GM12878 (cell line): Measurements from ENCODE around the gene XRCC4. TPM values are rescaled to one million over a fixed set of nuclear protein-coding genes. Genes with fewer than 3 reads are reported as not detected.

Experiments used
- ATAC-seq: fragments of 200-7000 bp; cut with Tn5 transposase; 3 replicates; pipeline ENCODE4 v1.9.1; 2020; ENCODE audit warnings: mild to moderate bottlenecking, moderate library complexity
- BruUV-seq: library from RNA; stranded (reverse); fragments of 400-500 nt; replicated peaks from 2 replicates; lab custom pipeline; 2021; lab: Mats Ljungman, UMichigan
- CTCF ChIA-PET: fragments of 300-600 bp; sonication (Branson Sonifier 250); formaldehyde crosslinking; extraction: SDS; loops from one replicate; lab custom pipeline; 2021; ENCODE audit warnings: inconsistent platforms; lab: Yijun Ruan, JAX
- POLR2A ChIA-PET: fragments of 350-600 bp; formaldehyde crosslinking; extraction: SDS; loops from one replicate; lab custom pipeline; 2021; ENCODE audit warnings: inconsistent platforms; lab: Charles Lee
- RAD21 ChIA-PET: fragments of 300-600 bp; sonication (Branson Sonifier 250); formaldehyde crosslinking; loops from one replicate; lab custom pipeline; 2023; ENCODE audit warnings: antibody characterized with exemption; ENCODE audit not compliant: unreplicated experiment; lab: Charles Lee
- SMC1A ChIA-PET: fragments of 300-600 bp; sonication (Branson Sonifier 250); formaldehyde crosslinking; loops from one replicate; lab custom pipeline; 2023; ENCODE audit not compliant: unreplicated experiment, uncharacterized antibody; lab: Charles Lee
- DNase-seq: peaks from one replicate; pipeline ENCODE4 v3.0.0-alpha.2; 2011; ENCODE audit warnings: low read depth, low spot score
- FAIRE-seq: peaks from 3 replicates; lab custom pipeline; 2011; peaks lifted over from hg19 to GRCh38; lab: Jason Lieb, UNC
- H2AFZ ChIP-seq: 2 replicates; pipeline ENCODE4 v1.6.0; 2011; ENCODE audit warnings: low read depth, low read length, control low read depth; ENCODE audit not compliant: control insufficient read depth
- H3K27ac ChIP-seq: 2 replicates; pipeline ENCODE4 v1.5.1; 2011; ENCODE audit warnings: control low read depth; ENCODE audit not compliant: control insufficient read depth, insufficient read depth
- H3K27me3 ChIP-seq, 2 experiments: replicated peaks in 1 of 2; 2 replicates each; pipeline versions ENCODE4 v1.6.0 to v1.6.1; 2011; ENCODE audit warnings: low read length in 1 of 2; ENCODE audit not compliant: control insufficient read depth in 2 of 2, insufficient read depth in 2 of 2
- H3K36me3 ChIP-seq, 2 experiments: 2 replicates each; pipeline ENCODE4 v1.5.1; 2011; ENCODE audit warnings: low read length in 1 of 2; ENCODE audit not compliant: control insufficient read depth in 2 of 2, insufficient read depth in 2 of 2
- H3K4me1 ChIP-seq: 2 replicates; pipeline ENCODE4 v1.6.1; 2011; ENCODE audit warnings: mild to moderate bottlenecking, low read length, moderate library complexity, mixed read lengths; ENCODE audit not compliant: control insufficient read depth, insufficient read depth
- H3K4me2 ChIP-seq: 2 replicates; pipeline ENCODE4 v1.6.0; 2011; ENCODE audit warnings: control low read depth; ENCODE audit not compliant: control insufficient read depth, insufficient read depth
- H3K4me3 ChIP-seq: fragments of 200-600 bp; sonication (generic); 2 replicates; pipeline ENCODE4 v1.5.1; 2016
- H3K79me2 ChIP-seq: 2 replicates; pipeline ENCODE4 v1.6.0; 2011; ENCODE audit warnings: low read length; ENCODE audit not compliant: control insufficient read depth, insufficient read depth
- H3K9ac ChIP-seq: 2 replicates; pipeline ENCODE4 v1.8.0; 2011; ENCODE audit warnings: low read length, control low read depth, mixed read lengths; ENCODE audit not compliant: control insufficient read depth, insufficient read depth
- H3K9me3 ChIP-seq: replicated peaks from 3 replicates; pipeline ENCODE4 v1.5.1; 2011; ENCODE audit warnings: mild to moderate bottlenecking, low read length; ENCODE audit not compliant: control insufficient read depth, insufficient read depth
- H4K20me1 ChIP-seq: 2 replicates; pipeline ENCODE4 v1.6.0; 2011; ENCODE audit not compliant: control insufficient read depth, insufficient read depth
- ATF2 ChIP-seq: IDR thresholded peaks from 2 replicates; pipeline ENCODE4 v1.6.1; 2012; ENCODE audit warnings: low read length, inconsistent platforms
- CEBPB ChIP-seq, 2 experiments: fragments of 150-350 bp in 1 of 2; IDR thresholded peaks; 2 replicates each; pipeline ENCODE4 v1.6.1; 2012 to 2014; ENCODE audit warnings: low read depth in 2 of 2, low read length in 2 of 2, borderline replicate concordance in 1 of 2, inconsistent platforms in 1 of 2
- ESRRA ChIP-seq: IDR thresholded peaks from 2 replicates; pipeline ENCODE4 v1.6.1; 2012; ENCODE audit warnings: mild to moderate bottlenecking, low read length, improper control_type of control experiment
- JUND ChIP-seq: IDR thresholded peaks from 2 replicates; pipeline ENCODE4 v1.6.1; 2012; ENCODE audit warnings: low read depth, mild to moderate bottlenecking, low read length, improper control_type of control experiment, moderate library complexity
- MXI1 ChIP-seq: fragments of 150-350 bp; IDR thresholded peaks from 2 replicates; pipeline ENCODE4 v1.6.1; 2011; ENCODE audit warnings: low read depth, mild to moderate bottlenecking, inconsistent platforms, low read length, improper control_type of control experiment
- PAX8 ChIP-seq: fragments of 450-650 bp; IDR thresholded peaks from 2 replicates; pipeline ENCODE4 v1.6.1; 2017; ENCODE audit warnings: mild to moderate bottlenecking, moderate library complexity
- RBBP5 ChIP-seq: fragments of 200-600 bp; sonication (generic); conservative IDR thresholded peaks from 2 replicates; pipeline ENCODE4 v1.6.1; 2016
- RELA ChIP-seq: fragments of 450-650 bp; IDR thresholded peaks from 2 replicates; pipeline ENCODE4 v1.8.0; 2014; ENCODE audit warnings: borderline replicate concordance; ENCODE audit not compliant: partially characterized antibody
- SMAD5 ChIP-seq: IDR thresholded peaks from 2 replicates; pipeline ENCODE4 v1.6.1; 2016; ENCODE audit warnings: antibody characterized with exemption, low read depth
- TCF12 ChIP-seq: IDR thresholded peaks from 2 replicates; pipeline ENCODE4 v1.6.1; 2011; ENCODE audit warnings: low read depth, mild to moderate bottlenecking, low read length
- WRNIP1 ChIP-seq: IDR thresholded peaks from 2 replicates; pipeline ENCODE4 v1.6.1; 2011; ENCODE audit warnings: low read depth, low read length, improper control_type of control experiment, borderline replicate concordance
- WGBS: methylation state at CpG from one replicate; pipeline ENCODE4 v1.1.6; 2016; ENCODE audit warnings: low lambda C conversion rate; ENCODE audit not compliant: insufficient replicate concordance, insufficient coverage; ENCODE audit errors: missing lambda C conversion rate; 5-methylcytosine and 5-hydroxymethylcytosine counted together
- in situ Hi-C: fragments of 300-500 bp; cut with MboI; formaldehyde crosslinking; loops from 9 replicates; pipeline ENCODE4 v1.14.3; 2018; ENCODE audit warnings: mixed read lengths
- intact Hi-C: fragments of 100-400 bp; cut with micrococcal nuclease; formaldehyde crosslinking; loops from one replicate; pipeline ENCODE4 v1.14.2; 2022; ENCODE audit not compliant: unreplicated experiment
- polyA plus RNA-seq, 11 experiments: library from polyadenylated mRNA; depleted of rRNA in 4 of 11; unstranded in 6 of 11; stranded (reverse) in 5 of 11; fragments of >200 nt; fragmentation: Nextera tagmentation in 4 of 11; fragmentation: Illumina TruSeq in 1 of 11; extraction: Ambion mirVana in 4 of 11; extraction: Trizol in 1 of 11; gene quantifications; 1 replicate in 1 of 11; 2 replicates in 10 of 11; pipeline versions ENCODE4 v1.2.1 to v1.2.3, GENCODE V29; 2011 to 2016; ENCODE audit warnings: inconsistent platforms in 2 of 11, missing spikeins in 2 of 11, low read depth in 1 of 11
- total RNA-seq, 4 experiments: library from RNA; depleted of rRNA in 3 of 4; stranded (reverse); fragments of >200 nt in 3 of 4; fragmentation: Illumina TruSeq in 1 of 4; extraction: Trizol in 1 of 4; gene quantifications; 2 replicates each; pipeline versions ENCODE4 v1.2.1 to v1.2.3, GENCODE V29; 2013 to 2021
- TF ChIP-seq, protein P1 (sequence below): fragments of 450-650 bp; IDR thresholded peaks from 2 replicates; pipeline ENCODE4 v1.6.1; 2014; ENCODE audit warnings: mild to moderate bottlenecking

The XRCC4 gene
- total and polyA plus RNA-seq, 10 of the 15 experiments (the other 5 are each of a cell fraction or from before 2014, with no cell fraction given) = 12.1 to 53.6 (median 25.8) TPM

DNA sequence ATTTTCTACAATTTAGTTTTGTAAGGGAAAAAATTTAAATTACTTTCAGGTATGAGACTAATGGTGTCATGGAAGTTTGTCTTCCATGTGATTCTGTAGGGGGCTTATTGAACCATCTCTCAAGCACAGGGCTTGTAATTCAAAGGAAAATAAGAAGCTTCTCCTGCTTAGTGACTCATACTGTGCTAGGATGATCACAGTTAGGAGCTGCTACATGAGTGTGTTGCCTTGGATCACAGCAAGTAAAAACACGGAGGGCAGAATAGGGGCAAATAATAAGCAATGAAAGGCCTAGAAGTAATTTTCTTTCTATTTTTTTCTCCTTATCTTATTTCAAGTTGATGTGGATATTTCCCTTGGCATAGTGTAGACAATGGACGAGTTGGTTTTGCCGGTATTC, 29.1 kb upstream of the XRCC4 start:
- H3K9ac ChIP-seq = no peak overlapping the region
- no peaks in the 10 kb centered on the region for H4K20me1 ChIP-seq
- RAD21 ChIA-PET = no interaction called here
- DNase-seq (no peak), FAIRE-seq (no peak), ATAC-seq (no peak)
- no peaks in the 10 kb centered on the region for H3K79me2 ChIP-seq
- intact Hi-C loops (no loop called here), in situ Hi-C loops (no loop called here)
- TF ChIP-seq ATF2 (no peak), ESRRA (no peak), MXI1 (no peak), RELA (no peak), TCF12 (no peak), SMAD5 (no peak), CEBPB (IDR thresholded peaks at IDR 0.05; ENCODE audit: borderline replicate concordance in 1 of 2, low read depth in 2 of 2, low read length in 2 of 2) (no peak), RBBP5 (no peak), JUND (no peak), PAX8 (no peak), WRNIP1 (no peak)
- TF ChIP-seq, protein P1, sequence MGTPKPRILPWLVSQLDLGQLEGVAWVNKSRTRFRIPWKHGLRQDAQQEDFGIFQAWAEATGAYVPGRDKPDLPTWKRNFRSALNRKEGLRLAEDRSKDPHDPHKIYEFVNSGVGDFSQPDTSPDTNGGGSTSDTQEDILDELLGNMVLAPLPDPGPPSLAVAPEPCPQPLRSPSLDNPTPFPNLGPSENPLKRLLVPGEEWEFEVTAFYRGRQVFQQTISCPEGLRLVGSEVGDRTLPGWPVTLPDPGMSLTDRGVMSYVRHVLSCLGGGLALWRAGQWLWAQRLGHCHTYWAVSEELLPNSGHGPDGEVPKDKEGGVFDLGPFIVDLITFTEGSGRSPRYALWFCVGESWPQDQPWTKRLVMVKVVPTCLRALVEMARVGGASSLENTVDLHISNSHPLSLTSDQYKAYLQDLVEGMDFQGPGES = no peak
- SMC1A ChIA-PET = interaction anchor here (1.3 to 2.4 kb wide), 2 partner anchors 11 to 37 kb away, joined by 3 to 7 read pairs; no protein-coding TSS in a partner anchor
- no peak overlapping the region for H3K4me2 ChIP-seq
- H3K36me3 ChIP-seq = peaks cover 0 to 6% of the 10 kb centered on the region in 2 experiments; a peak in 1 of 4 replicates
- H3K4me3 ChIP-seq = no peak overlapping the region
- no peak overlapping the region for H3K27ac ChIP-seq
- H3K4me1 ChIP-seq = no peaks in the 10 kb centered on the region
- CTCF ChIA-PET = no interaction called here
- BruUV-seq = no TSS peak
- H3K27me3 ChIP-seq = no peaks in the 10 kb centered on the region
- POLR2A ChIA-PET = no interaction called here
- 93% methylated on average over 3 of the region's 3 CpGs for WGBS
- H3K9me3 ChIP-seq = no peaks in the 10 kb centered on the region
- no peak overlapping the region for H2AFZ ChIP-seq
